GM23338 (cell line): ENCODE measurements around the gene IKZF3.

ENCODE experiments used
- CREB1 ChIP-seq: fragments of 250-450 bp; sonication (Bioruptor Pico); IDR thresholded peaks from 2 replicates; pipeline ENCODE4 v1.5.0; 2020; ENCODE audit warnings: low read depth, mild to moderate bottlenecking, moderate library complexity
- EZH2 ChIP-seq: fragments of 200-600 bp; sonication (generic); IDR thresholded peaks from one replicate; pipeline ENCODE4 v1.8.0; 2017; ENCODE audit warnings: antibody characterized with exemption, mild to moderate bottlenecking, low read depth; ENCODE audit not compliant: unreplicated experiment
- EZH2phosphoT487 ChIP-seq: fragments of 200-600 bp; sonication (generic); IDR thresholded peaks from one replicate; pipeline ENCODE4 v1.8.1; 2018; ENCODE audit warnings: antibody characterized with exemption; ENCODE audit not compliant: unreplicated experiment
- NANOG ChIP-seq: IDR thresholded peaks from 2 replicates; pipeline ENCODE4 v1.6.1; 2016; ENCODE audit warnings: antibody characterized with exemption, borderline replicate concordance
- POLR2AphosphoS5 ChIP-seq: IDR thresholded peaks from 2 replicates; pipeline ENCODE4 v1.6.1; 2016; ENCODE audit warnings: antibody characterized with exemption, low read depth
- STAT1 ChIP-seq: IDR thresholded peaks from one replicate; pipeline ENCODE4 v1.6.1; 2016; ENCODE audit warnings: antibody characterized with exemption; ENCODE audit not compliant: unreplicated experiment
- TF ChIP-seq, protein P1 (sequence below), 2 experiments: fragments of 200-600 bp in 1 of 2; sonication (generic) in 1 of 2; conservative IDR thresholded peaks; 2 replicates each; pipeline versions ENCODE4 v1.5.1 to v1.6.1; 2016 to 2017; ENCODE audit warnings: antibody characterized with exemption in 2 of 2, low read depth in 2 of 2, mild to moderate bottlenecking in 2 of 2, moderate library complexity in 1 of 2
- TF ChIP-seq, protein P2 (sequence below): IDR thresholded peaks from one replicate; pipeline ENCODE4 v1.6.1; 2018; ENCODE audit warnings: antibody characterized with exemption; ENCODE audit not compliant: unreplicated experiment

DNA sequence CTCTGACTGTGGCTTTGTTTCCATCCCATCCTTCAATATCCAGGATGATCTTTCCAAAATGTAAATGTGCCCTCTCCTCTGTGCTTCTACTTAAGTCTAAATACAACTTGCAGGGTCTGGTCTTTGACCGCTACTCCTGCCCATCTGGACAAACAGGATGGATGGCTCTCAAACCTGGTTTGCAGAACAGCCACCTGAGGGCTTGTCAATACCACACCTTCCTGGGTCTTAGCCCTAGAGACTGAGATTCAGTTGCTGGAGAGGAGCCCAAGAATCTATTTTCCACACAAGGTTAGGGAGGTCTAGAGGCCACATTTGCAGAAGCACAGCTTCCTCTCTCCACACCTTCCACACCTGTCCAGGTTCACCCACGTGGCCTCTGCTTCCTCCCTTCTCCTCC, 128.2 kb downstream of the IKZF3 start:
- TF ChIP-seq, protein P1, sequence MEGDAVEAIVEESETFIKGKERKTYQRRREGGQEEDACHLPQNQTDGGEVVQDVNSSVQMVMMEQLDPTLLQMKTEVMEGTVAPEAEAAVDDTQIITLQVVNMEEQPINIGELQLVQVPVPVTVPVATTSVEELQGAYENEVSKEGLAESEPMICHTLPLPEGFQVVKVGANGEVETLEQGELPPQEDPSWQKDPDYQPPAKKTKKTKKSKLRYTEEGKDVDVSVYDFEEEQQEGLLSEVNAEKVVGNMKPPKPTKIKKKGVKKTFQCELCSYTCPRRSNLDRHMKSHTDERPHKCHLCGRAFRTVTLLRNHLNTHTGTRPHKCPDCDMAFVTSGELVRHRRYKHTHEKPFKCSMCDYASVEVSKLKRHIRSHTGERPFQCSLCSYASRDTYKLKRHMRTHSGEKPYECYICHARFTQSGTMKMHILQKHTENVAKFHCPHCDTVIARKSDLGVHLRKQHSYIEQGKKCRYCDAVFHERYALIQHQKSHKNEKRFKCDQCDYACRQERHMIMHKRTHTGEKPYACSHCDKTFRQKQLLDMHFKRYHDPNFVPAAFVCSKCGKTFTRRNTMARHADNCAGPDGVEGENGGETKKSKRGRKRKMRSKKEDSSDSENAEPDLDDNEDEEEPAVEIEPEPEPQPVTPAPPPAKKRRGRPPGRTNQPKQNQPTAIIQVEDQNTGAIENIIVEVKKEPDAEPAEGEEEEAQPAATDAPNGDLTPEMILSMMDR (conservative IDR thresholded peaks at IDR 0.05; ENCODE audit: low read depth in 2 of 2), result no peak
- TF ChIP-seq EZH2 (no peak), POLR2AphosphoS5 (no peak), EZH2phosphoT487 (no peak), CREB1 (no peak), STAT1 (no peak), NANOG (no peak)
- TF ChIP-seq, protein P2, sequence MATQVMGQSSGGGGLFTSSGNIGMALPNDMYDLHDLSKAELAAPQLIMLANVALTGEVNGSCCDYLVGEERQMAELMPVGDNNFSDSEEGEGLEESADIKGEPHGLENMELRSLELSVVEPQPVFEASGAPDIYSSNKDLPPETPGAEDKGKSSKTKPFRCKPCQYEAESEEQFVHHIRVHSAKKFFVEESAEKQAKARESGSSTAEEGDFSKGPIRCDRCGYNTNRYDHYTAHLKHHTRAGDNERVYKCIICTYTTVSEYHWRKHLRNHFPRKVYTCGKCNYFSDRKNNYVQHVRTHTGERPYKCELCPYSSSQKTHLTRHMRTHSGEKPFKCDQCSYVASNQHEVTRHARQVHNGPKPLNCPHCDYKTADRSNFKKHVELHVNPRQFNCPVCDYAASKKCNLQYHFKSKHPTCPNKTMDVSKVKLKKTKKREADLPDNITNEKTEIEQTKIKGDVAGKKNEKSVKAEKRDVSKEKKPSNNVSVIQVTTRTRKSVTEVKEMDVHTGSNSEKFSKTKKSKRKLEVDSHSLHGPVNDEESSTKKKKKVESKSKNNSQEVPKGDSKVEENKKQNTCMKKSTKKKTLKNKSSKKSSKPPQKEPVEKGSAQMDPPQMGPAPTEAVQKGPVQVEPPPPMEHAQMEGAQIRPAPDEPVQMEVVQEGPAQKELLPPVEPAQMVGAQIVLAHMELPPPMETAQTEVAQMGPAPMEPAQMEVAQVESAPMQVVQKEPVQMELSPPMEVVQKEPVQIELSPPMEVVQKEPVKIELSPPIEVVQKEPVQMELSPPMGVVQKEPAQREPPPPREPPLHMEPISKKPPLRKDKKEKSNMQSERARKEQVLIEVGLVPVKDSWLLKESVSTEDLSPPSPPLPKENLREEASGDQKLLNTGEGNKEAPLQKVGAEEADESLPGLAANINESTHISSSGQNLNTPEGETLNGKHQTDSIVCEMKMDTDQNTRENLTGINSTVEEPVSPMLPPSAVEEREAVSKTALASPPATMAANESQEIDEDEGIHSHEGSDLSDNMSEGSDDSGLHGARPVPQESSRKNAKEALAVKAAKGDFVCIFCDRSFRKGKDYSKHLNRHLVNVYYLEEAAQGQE, result no peak
